Measurements from ENCODE around the gene PTPRM.

DNA sequence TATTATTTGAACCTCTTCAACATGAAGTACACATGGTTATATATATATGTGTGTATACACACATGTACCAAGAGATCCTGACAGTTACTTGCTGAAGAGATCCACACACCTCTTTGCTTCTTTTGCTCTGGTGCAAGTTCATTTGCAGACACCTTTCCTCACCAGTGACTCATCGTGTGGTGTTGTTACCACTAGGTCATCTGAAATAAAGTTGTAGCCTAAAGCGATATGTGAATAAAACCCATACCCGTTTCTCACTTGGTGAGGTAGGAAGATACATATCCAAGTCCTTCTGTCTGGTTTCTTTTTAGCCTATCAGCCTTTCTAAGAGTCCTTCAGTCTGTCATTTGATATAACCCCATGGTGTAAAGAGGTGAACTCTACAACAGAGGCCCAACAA, 662.7 kb downstream of the PTPRM start:
- TF ChIP-seq POLR2AphosphoS5 (IDR thresholded peaks at IDR 0.05; ENCODE audit: low read depth, low read length), result no peak
- no peak for TF ChIP-seq POLR2A (IDR thresholded peaks at IDR 0.05; ENCODE audit: low read depth, low read length)

Data from GM12892 (cell line).